ENCODE measurements around the gene TGIF2.
"Not testable (repeated sequence)": the region's sequence is repeated elsewhere in the genome, so short reads cannot be mapped to it uniquely, and the experiment has no call there.

Gene TGIF2

GRCh38 chr20:36607586-36608387 is 34.4 kb downstream of the TGIF2 start (continued):
- TF ChIP-seq ZNF398 (tag by site-specific recombination; IDR thresholded peaks at IDR 0.05), result no peak

- CTCF ChIA-PET, result interaction anchor here (1.0 kb wide), 1 partner anchor 102 kb away, joined by 3 read pairs; no protein-coding TSS in a partner anchor
- H3K36me3 ChIP-seq (ENCODE audit: control insufficient read depth in 2 of 2, insufficient read depth in 1 of 2, low read length in 2 of 2), result peaks cover 31 to 61% of the 10 kb centered on the region in 2 experiments; a peak in 2 of 3 replicates
- H3K9me3 ChIP-seq (ENCODE audit: control insufficient read depth, insufficient read depth, low read depth, low read length); H3K4me1 ChIP-seq (ENCODE audit: control insufficient read depth, insufficient read depth, low read length); POLR2A ChIA-PET; H3K27ac ChIP-seq (ENCODE audit: extremely low read depth, low read depth, low read length); H3K4me3 ChIP-seq (ENCODE audit: low read depth, low read length): not testable (repeated sequence)
Observed at GRCh38 chr20:36608388-36608728, 35.0 kb downstream of the TGIF2 start.

- peaks cover 31 to 84% of the 10 kb centered on the region in 2 experiments; a peak in 2 of 3 replicates for H3K36me3 ChIP-seq (ENCODE audit: control insufficient read depth in 2 of 2, insufficient read depth in 1 of 2, low read length in 2 of 2)
Observed at GRCh38 chr20:36611625-36612024, 38.2 kb downstream of the TGIF2 start.

More at GRCh38 chr20:36611625-36612024, 38.2 kb downstream of the TGIF2 start:
- H3K4me1 ChIP-seq (ENCODE audit: control insufficient read depth, insufficient read depth, low read length), result no peaks in the 10 kb centered on the region
- TF ChIP-seq ZSCAN18 (tag by site-specific recombination; IDR thresholded peaks at IDR 0.05), result no peak
- no peak for TF ChIP-seq PRDM1 (tag by site-specific recombination; IDR thresholded peaks at IDR 0.05)
- no peak for TF ChIP-seq ZNF2 (tag by site-specific recombination; IDR thresholded peaks at IDR 0.05)
- no peak for TF ChIP-seq HOXC10 (CRISPR knock-in tag; IDR thresholded peaks at IDR 0.05)
- TF ChIP-seq FEZF1 (tag by site-specific recombination; IDR thresholded peaks at IDR 0.05), result no peak
- TF ChIP-seq ZNF626 (tag by site-specific recombination; IDR thresholded peaks at IDR 0.05), result no peak
- TF ChIP-seq ZNF701 (tag by site-specific recombination; IDR thresholded peaks at IDR 0.05), result no peak
- no peak for TF ChIP-seq ZNF529 (tag by site-specific recombination; IDR thresholded peaks at IDR 0.05; ENCODE audit: insufficient replicate concordance)
- no peak for TF ChIP-seq SETDB1 (IDR thresholded peaks at IDR 0.05; ENCODE audit: insufficient read length, low read length)
- TF ChIP-seq ELK4 (IDR thresholded peaks at IDR 0.05; ENCODE audit: borderline replicate concordance, low read depth, low read length), result no peak
- TF ChIP-seq ZSCAN23 (tag by site-specific recombination; IDR thresholded peaks at IDR 0.05), result no peak
- TF ChIP-seq ZNF335 (tag by site-specific recombination; conservative IDR thresholded peaks at IDR 0.05), result no peak
- TF ChIP-seq ZNF621 (tag by site-specific recombination; IDR thresholded peaks at IDR 0.05), result no peak
- no peak for TF ChIP-seq ZNF501 (tag by site-specific recombination; IDR thresholded peaks at IDR 0.05)
- TF ChIP-seq ZBTB7A (tag by site-specific recombination; IDR thresholded peaks at IDR 0.05; ENCODE audit: low read depth), result no peak
- no peak for TF ChIP-seq SP3 (tag by site-specific recombination; IDR thresholded peaks at IDR 0.05)
- TF ChIP-seq ZNF571 (tag by site-specific recombination; IDR thresholded peaks at IDR 0.05), result no peak
- no peak for TF ChIP-seq ZNF623 (tag by site-specific recombination; IDR thresholded peaks at IDR 0.05)
- TF ChIP-seq ZBTB11 (tag by site-specific recombination; conservative IDR thresholded peaks at IDR 0.05; ENCODE audit: low read depth), result no peak
- no peak for TF ChIP-seq KLF10 (tag by site-specific recombination; IDR thresholded peaks at IDR 0.05)
- H3K4me3 ChIP-seq (ENCODE audit: low read depth, low read length), result no peak overlapping the region
- H3K27ac ChIP-seq (ENCODE audit: extremely low read depth, low read depth, low read length), result no peak overlapping the region
- ChIA-PET POLR2A (interaction anchor here (0.6 to 0.7 kb wide), 2 partner anchors 139 to 146 kb away, joined by 4 read pairs; no protein-coding TSS in a partner anchor), CTCF (interaction anchor here (0.5 to 3.2 kb wide), 6 partner anchors 12 to 275 kb away, joined by 4 to 13 read pairs (median 9); no protein-coding TSS in a partner anchor)
- H3K9me3 ChIP-seq (ENCODE audit: control insufficient read depth, insufficient read depth, low read depth, low read length), result no peaks in the 10 kb centered on the region
